HCT116 (cell line): ENCODE measurements around the gene ITIH1. TPM values are rescaled to one million over a fixed set of nuclear protein-coding genes. Genes with fewer than 3 reads are reported as not detected.
A peak's percentile ranks its signal among the peaks of the same experiment; 100 is the strongest.

Source experiments
- ATAC-seq: fragments of 200-7000 bp; cut with Tn5 transposase; 2 replicates; pipeline ENCODE4 v1.9.1; 2020; ENCODE audit warnings: mild to moderate bottlenecking, moderate library complexity
- BruUV-seq: library from RNA; stranded (reverse); fragments of 400-500 nt; replicated peaks from 2 replicates; lab custom pipeline; 2021; lab: Mats Ljungman, UMichigan
- CTCF ChIA-PET: fragments of 300-600 bp; sonication (Branson Sonifier 250); formaldehyde crosslinking; loops from one replicate; lab custom pipeline; 2021; ENCODE audit warnings: antibody characterized with exemption; lab: Charles Lee
- POLR2A ChIA-PET: fragments of 300-600, 350-600 bp; sonication (Branson Sonifier 250); formaldehyde crosslinking; loops from one replicate; lab custom pipeline; 2021; ENCODE audit warnings: antibody characterized with exemption; lab: Charles Lee
- RAD21 ChIA-PET, 2 experiments: fragments of 300-600 bp; sonication (Branson Sonifier 250); formaldehyde crosslinking; loops; one replicate each; lab custom pipeline; 2023; ENCODE audit warnings: low total read pairs in 2 of 2; ENCODE audit not compliant: uncharacterized antibody in 2 of 2, unreplicated experiment in 2 of 2, low non-redundant PET in 1 of 2; lab: Charles Lee
- DNase-seq: peaks from one replicate; pipeline ENCODE4 v3.0.0-alpha.2; 2010; ENCODE audit warnings: low read depth, low spot score
- H2AFZ ChIP-seq: fragments of 200-600 bp; shearing (Covaris generic), sonication (generic); 2 replicates; pipeline ENCODE4 v1.6.1; 2017; ENCODE audit warnings: low read depth, mixed run types, mixed read lengths, antibody characterized with exemption, low read length; ENCODE audit not compliant: poor library complexity, severe bottlenecking
- H3K27ac ChIP-seq: 2 replicates; pipeline ENCODE4 v1.5.1; 2012; ENCODE audit warnings: low read depth, low read length
- H3K27me3 ChIP-seq: fragments of 200-600 bp; sonication (generic); 2 replicates; pipeline ENCODE4 v1.6.1; 2016; ENCODE audit warnings: mixed run types, low read length, mixed read lengths; ENCODE audit not compliant: insufficient read depth
- H3K36me3 ChIP-seq, 2 experiments: fragments of 200-500 bp in 1 of 2; fragments of 200-600 bp in 1 of 2; sonication (Bioruptor generic) in 1 of 2; sonication (generic) in 1 of 2; 2 replicates each; pipeline versions ENCODE4 v1.5.1 to v1.6.1; 2014 to 2016; ENCODE audit warnings: low read length in 2 of 2, inconsistent platforms in 1 of 2, mixed read lengths in 1 of 2, mixed run types in 1 of 2; ENCODE audit not compliant: insufficient read depth in 2 of 2, control insufficient read depth in 1 of 2
- H3K4me1 ChIP-seq, 2 experiments: fragments of 200-600 bp in 1 of 2; sonication (generic) in 1 of 2; 2 replicates each; pipeline versions ENCODE4 v1.5.1 to v1.6.1; 2012 to 2017; ENCODE audit warnings: low read length in 2 of 2, inconsistent platforms in 1 of 2, mild to moderate bottlenecking in 1 of 2, mixed read lengths in 1 of 2, mixed run types in 1 of 2, moderate library complexity in 1 of 2; ENCODE audit not compliant: insufficient read depth in 2 of 2, control insufficient read depth in 1 of 2
- H3K4me2 ChIP-seq: fragments of 200-600 bp; sonication (generic); 2 replicates; pipeline ENCODE4 v1.6.1; 2017; ENCODE audit warnings: mixed run types, low read length, mixed read lengths
- H3K4me3 ChIP-seq, 2 experiments: fragments of 200-600 bp in 1 of 2; sonication (generic) in 1 of 2; replicated peaks in 1 of 2; 2 replicates each; pipeline ENCODE4 v1.5.1; 2011 to 2016; ENCODE audit warnings: low read length in 2 of 2, control low read depth in 1 of 2, low read depth in 1 of 2, mild to moderate bottlenecking in 1 of 2, mixed read lengths in 1 of 2, mixed run types in 1 of 2
- H3K79me2 ChIP-seq: fragments of 200-600 bp; sonication (generic); 2 replicates; pipeline ENCODE4 v1.6.1; 2017; ENCODE audit warnings: mild to moderate bottlenecking, mixed run types, low read length, moderate library complexity, mixed read lengths; ENCODE audit not compliant: insufficient read depth
- H3K9ac ChIP-seq: fragments of 200-600 bp; sonication (generic); 2 replicates; pipeline ENCODE4 v1.6.1; 2016; ENCODE audit warnings: low read length, mixed read lengths
- H3K9me2 ChIP-seq: fragments of 200-600 bp; sonication (generic), shearing (Covaris generic); 2 replicates; pipeline ENCODE4 v1.6.1; 2017; ENCODE audit warnings: mixed run types, mild to moderate bottlenecking, moderate library complexity; ENCODE audit not compliant: insufficient read depth
- H3K9me3 ChIP-seq, 2 experiments: fragments of 200-500 bp in 1 of 2; fragments of 200-600 bp in 1 of 2; sonication (Bioruptor generic) in 1 of 2; sonication (generic) in 1 of 2; 2 replicates each; pipeline ENCODE4 v1.6.1; 2014 to 2017; ENCODE audit warnings: low read length in 2 of 2, mixed read lengths in 2 of 2, inconsistent platforms in 1 of 2, low read depth in 1 of 2, mild to moderate bottlenecking in 1 of 2, mixed run types in 1 of 2, moderate library complexity in 1 of 2; ENCODE audit not compliant: control insufficient read depth in 1 of 2, insufficient read depth in 1 of 2
- H4K20me1 ChIP-seq: fragments of 200-600 bp; sonication (generic), shearing (Covaris generic); 2 replicates; pipeline ENCODE4 v1.6.1; 2017; ENCODE audit warnings: mixed run types, mild to moderate bottlenecking, moderate library complexity; ENCODE audit not compliant: insufficient read depth
- CBX3 ChIP-seq: IDR thresholded peaks from 2 replicates; pipeline ENCODE4 v1.6.1; 2012; ENCODE audit warnings: low read depth
- CEBPB ChIP-seq: IDR thresholded peaks from 2 replicates; pipeline ENCODE4 v1.6.1; 2012; ENCODE audit warnings: low read depth
- ELF1 ChIP-seq: IDR thresholded peaks from 2 replicates; pipeline ENCODE4 v1.6.1; 2012; ENCODE audit warnings: low read depth, borderline replicate concordance
- RAD21 ChIP-seq: IDR thresholded peaks from 2 replicates; pipeline ENCODE4 v1.6.1; 2012; ENCODE audit warnings: low read depth, mild to moderate bottlenecking
- SIN3A ChIP-seq: IDR thresholded peaks from 2 replicates; pipeline ENCODE4 v1.6.1; 2012; ENCODE audit warnings: low read depth
- SP1 ChIP-seq: IDR thresholded peaks from 2 replicates; pipeline ENCODE4 v1.6.1; 2012; ENCODE audit warnings: low read depth
- SRF ChIP-seq: IDR thresholded peaks from 2 replicates; pipeline ENCODE4 v1.6.1; 2012; ENCODE audit warnings: low read depth
- TCF7L2 ChIP-seq: IDR thresholded peaks from 2 replicates; pipeline ENCODE4 v1.7.0; 2011; ENCODE audit warnings: borderline replicate concordance, inconsistent platforms; ENCODE audit not compliant: insufficient read depth, insufficient read length; ENCODE audit errors: extremely low read depth
- YY1 ChIP-seq: IDR thresholded peaks from 2 replicates; pipeline ENCODE4 v1.6.1; 2011; ENCODE audit warnings: low read length, low read depth, moderate library complexity, mild to moderate bottlenecking; ENCODE audit not compliant: insufficient replicate concordance; ENCODE audit errors: extremely low read depth
- intact Hi-C: fragments of 100-400 bp; cut with micrococcal nuclease; formaldehyde crosslinking; loops from 2 replicates; pipeline ENCODE4 v1.10.0; 2022
- total RNA-seq: library from RNA; stranded (reverse); gene quantifications from one replicate; pipeline ENCODE4 v1.2.1, GENCODE V29; 2021; ENCODE audit not compliant: unreplicated experiment
- TF ChIP-seq, protein P1 (sequence below): IDR thresholded peaks from 2 replicates; pipeline ENCODE4 v1.6.1; 2012; ENCODE audit warnings: low read depth
- TF ChIP-seq, protein P2 (sequence below), 3 experiments: fragments of 200-600 bp in 1 of 3; sonication (generic) in 1 of 3; IDR thresholded peaks in 2 of 3; conservative IDR thresholded peaks in 1 of 3; 2 replicates each; pipeline ENCODE4 v1.5.1; 2012 to 2017; ENCODE audit warnings: low read depth in 2 of 3, low read length in 2 of 3, antibody characterized with exemption in 1 of 3, borderline replicate concordance in 1 of 3, control low read depth in 1 of 3, mild to moderate bottlenecking in 1 of 3, mixed read lengths in 1 of 3, mixed run types in 1 of 3, moderate library complexity in 1 of 3; ENCODE audit not compliant: insufficient read depth in 1 of 3

The ITIH1 gene
- total RNA-seq, 1 experiment from 2014 or later, result 0.37 TPM

DNA sequence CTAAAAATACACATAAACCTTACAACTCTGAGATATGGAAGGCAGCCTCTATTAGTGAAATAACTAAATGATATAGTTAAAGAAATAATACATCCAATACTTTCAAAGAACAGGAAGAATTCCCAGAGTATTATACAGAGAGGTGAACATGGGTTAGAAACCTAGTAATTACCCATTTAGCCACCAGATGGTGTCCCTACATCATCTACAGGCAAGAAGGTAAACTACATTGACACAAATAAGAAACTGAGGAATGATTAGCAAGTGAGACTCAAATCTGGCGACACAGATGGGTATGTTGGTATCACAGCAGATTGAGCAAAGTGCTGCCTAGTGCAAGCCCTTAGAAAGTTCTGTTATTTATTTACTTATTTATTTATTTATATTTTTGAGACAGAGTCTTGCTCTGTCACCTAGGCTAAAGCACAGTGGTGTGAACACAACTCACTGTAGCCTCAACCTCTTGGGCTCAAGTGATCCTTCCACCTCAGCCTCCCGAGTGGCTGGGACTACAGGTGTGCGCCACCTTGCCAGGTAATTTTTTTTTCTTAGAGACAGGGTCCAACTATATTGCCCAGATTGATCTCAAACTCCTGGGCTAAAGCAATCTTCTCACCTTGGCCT lies 34.9 kb upstream of the ITIH1 start:
- no peaks in the 10 kb centered on the region for H3K9me2 ChIP-seq
- ATAC-seq, result peak; percentile 90

DNA sequence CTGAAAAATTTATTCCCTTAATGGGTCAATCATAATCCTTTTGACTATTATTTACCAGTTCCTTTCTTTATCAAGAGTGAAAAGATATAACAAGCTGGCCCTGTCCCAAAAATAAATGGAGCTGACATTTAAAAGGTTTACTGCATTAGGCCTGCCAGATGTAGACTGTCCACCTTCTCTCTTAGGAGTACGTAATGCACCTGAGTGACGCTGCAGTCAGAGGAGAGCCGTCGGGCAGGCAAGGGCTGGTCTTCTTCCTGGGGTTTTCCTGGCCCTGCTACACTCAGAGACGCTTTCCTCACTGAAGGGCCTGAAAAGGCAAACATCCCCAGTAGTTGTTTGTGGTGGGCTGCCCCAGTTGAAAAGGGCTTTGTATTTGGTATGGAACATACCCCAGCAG lies 34.2 kb upstream of the ITIH1 start:
- Histone ChIP-seq H3K27ac (no peak overlapping the region), H3K36me3 (peaks cover 38 to 39% of the 10 kb centered on the region in 2 experiments), H3K4me2 (no peak overlapping the region), H3K4me3 (no peak overlapping the region), H3K9me2 (no peaks in the 10 kb centered on the region), H2AFZ (no peak overlapping the region), H4K20me1 (no peaks in the 10 kb centered on the region; the same call in 1 of the 2 replicates), H3K79me2 (no peaks in the 10 kb centered on the region), H3K4me1 (no peaks in the 10 kb centered on the region), H3K9ac (no peak overlapping the region), H3K27me3 (no peaks in the 10 kb centered on the region), H3K9me3 (no peaks in the 10 kb centered on the region)
- no peak for ATAC-seq
- POLR2A ChIA-PET, result no interaction called here
- BruUV-seq, result no TSS peak
- DNase-seq, result no peak
- CTCF ChIA-PET, result interaction anchor here (0.7 kb wide), 1 partner anchor 76 kb away, joined by 3 read pairs; no protein-coding TSS in a partner anchor
- intact Hi-C loops, result loop anchor here (2.0 to 5.0 kb wide), 4 partner anchors 78 to 314 kb away; no protein-coding TSS in a partner anchor
- RAD21 ChIA-PET, result no interaction called here
- TF ChIP-seq RAD21, result no peak
- no peak for TF ChIP-seq YY1
- TF ChIP-seq ELF1, result no peak
- no peak for TF ChIP-seq TCF7L2
- TF ChIP-seq, protein P1, sequence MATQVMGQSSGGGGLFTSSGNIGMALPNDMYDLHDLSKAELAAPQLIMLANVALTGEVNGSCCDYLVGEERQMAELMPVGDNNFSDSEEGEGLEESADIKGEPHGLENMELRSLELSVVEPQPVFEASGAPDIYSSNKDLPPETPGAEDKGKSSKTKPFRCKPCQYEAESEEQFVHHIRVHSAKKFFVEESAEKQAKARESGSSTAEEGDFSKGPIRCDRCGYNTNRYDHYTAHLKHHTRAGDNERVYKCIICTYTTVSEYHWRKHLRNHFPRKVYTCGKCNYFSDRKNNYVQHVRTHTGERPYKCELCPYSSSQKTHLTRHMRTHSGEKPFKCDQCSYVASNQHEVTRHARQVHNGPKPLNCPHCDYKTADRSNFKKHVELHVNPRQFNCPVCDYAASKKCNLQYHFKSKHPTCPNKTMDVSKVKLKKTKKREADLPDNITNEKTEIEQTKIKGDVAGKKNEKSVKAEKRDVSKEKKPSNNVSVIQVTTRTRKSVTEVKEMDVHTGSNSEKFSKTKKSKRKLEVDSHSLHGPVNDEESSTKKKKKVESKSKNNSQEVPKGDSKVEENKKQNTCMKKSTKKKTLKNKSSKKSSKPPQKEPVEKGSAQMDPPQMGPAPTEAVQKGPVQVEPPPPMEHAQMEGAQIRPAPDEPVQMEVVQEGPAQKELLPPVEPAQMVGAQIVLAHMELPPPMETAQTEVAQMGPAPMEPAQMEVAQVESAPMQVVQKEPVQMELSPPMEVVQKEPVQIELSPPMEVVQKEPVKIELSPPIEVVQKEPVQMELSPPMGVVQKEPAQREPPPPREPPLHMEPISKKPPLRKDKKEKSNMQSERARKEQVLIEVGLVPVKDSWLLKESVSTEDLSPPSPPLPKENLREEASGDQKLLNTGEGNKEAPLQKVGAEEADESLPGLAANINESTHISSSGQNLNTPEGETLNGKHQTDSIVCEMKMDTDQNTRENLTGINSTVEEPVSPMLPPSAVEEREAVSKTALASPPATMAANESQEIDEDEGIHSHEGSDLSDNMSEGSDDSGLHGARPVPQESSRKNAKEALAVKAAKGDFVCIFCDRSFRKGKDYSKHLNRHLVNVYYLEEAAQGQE, result no peak
- TF ChIP-seq SRF, result no peak
- no peak for TF ChIP-seq CEBPB
- TF ChIP-seq CBX3, result no peak
- TF ChIP-seq SP1, result no peak
- no peak for TF ChIP-seq SIN3A

More for the DNA sequence above, 34.9 kb upstream of the ITIH1 start:
- no peaks in the 10 kb centered on the region for H3K27me3 ChIP-seq
- ChIA-PET RAD21 (no interaction called here), POLR2A (no interaction called here), CTCF (no interaction called here)
- no peak overlapping the region for H3K27ac ChIP-seq
- no TSS peak for BruUV-seq
- H3K4me2 ChIP-seq, result no peak overlapping the region
- peaks cover 36 to 38% of the 10 kb centered on the region in 2 experiments for H3K36me3 ChIP-seq
- no peaks in the 10 kb centered on the region for H4K20me1 ChIP-seq
- no peaks in the 10 kb centered on the region for H3K4me1 ChIP-seq
- H3K9me3 ChIP-seq, result no peaks in the 10 kb centered on the region
- intact Hi-C loops, result loop anchor here (1.0 to 5.0 kb wide), 5 partner anchors 78 to 330 kb away; no protein-coding TSS in a partner anchor
- no peak overlapping the region for H3K4me3 ChIP-seq
- no peaks in the 10 kb centered on the region for H3K79me2 ChIP-seq
- no peak overlapping the region for H2AFZ ChIP-seq
- TF ChIP-seq, protein P2, sequence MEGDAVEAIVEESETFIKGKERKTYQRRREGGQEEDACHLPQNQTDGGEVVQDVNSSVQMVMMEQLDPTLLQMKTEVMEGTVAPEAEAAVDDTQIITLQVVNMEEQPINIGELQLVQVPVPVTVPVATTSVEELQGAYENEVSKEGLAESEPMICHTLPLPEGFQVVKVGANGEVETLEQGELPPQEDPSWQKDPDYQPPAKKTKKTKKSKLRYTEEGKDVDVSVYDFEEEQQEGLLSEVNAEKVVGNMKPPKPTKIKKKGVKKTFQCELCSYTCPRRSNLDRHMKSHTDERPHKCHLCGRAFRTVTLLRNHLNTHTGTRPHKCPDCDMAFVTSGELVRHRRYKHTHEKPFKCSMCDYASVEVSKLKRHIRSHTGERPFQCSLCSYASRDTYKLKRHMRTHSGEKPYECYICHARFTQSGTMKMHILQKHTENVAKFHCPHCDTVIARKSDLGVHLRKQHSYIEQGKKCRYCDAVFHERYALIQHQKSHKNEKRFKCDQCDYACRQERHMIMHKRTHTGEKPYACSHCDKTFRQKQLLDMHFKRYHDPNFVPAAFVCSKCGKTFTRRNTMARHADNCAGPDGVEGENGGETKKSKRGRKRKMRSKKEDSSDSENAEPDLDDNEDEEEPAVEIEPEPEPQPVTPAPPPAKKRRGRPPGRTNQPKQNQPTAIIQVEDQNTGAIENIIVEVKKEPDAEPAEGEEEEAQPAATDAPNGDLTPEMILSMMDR (IDR thresholded peaks at IDR 0.05 in 2 of 3, conservative IDR thresholded peaks at IDR 0.05 in 1 of 3; ENCODE audit: borderline replicate concordance in 1 of 3, insufficient read depth in 1 of 3, low read depth in 2 of 3, low read length in 2 of 3), result peak; percentile 56 to 76 (median 69)
- TF ChIP-seq RAD21 (peak; percentile 80), ELF1 (no peak)
- H3K9ac ChIP-seq, result no peak overlapping the region
- peak; percentile 33 for DNase-seq
